Endodermal cell (in vitro differentiated cells): ENCODE measurements around the gene CD83. TPM values are rescaled to one million over a fixed set of nuclear protein-coding genes. Genes with fewer than 3 reads are reported as not detected.

Experiments
- DNase-seq: peaks from one replicate; pipeline ENCODE4 v3.0.0-alpha.2; 2017
- H3K27ac ChIP-seq: 2 replicates; pipeline ENCODE4 v1.5.1; 2013; ENCODE audit warnings: mild to moderate bottlenecking, low read depth, low read length, moderate library complexity
- H3K27me3 ChIP-seq: 2 replicates; pipeline ENCODE4 v1.6.1; 2013; ENCODE audit warnings: mild to moderate bottlenecking, low read length, moderate library complexity; ENCODE audit not compliant: insufficient read depth, control insufficient read depth, poor library complexity, severe bottlenecking
- H3K36me3 ChIP-seq: 2 replicates; pipeline ENCODE4 v1.7.0; 2013; ENCODE audit warnings: mild to moderate bottlenecking, low read length, moderate library complexity; ENCODE audit not compliant: control insufficient read depth, insufficient read depth
- H3K4me1 ChIP-seq: one replicate; pipeline ENCODE4 v1.7.0; 2013; ENCODE audit warnings: low read length; ENCODE audit not compliant: control insufficient read depth, insufficient read depth
- H3K4me3 ChIP-seq: 2 replicates; pipeline ENCODE4 v1.5.1; 2013; ENCODE audit warnings: mild to moderate bottlenecking, low read length, moderate library complexity
- H3K9ac ChIP-seq: 2 replicates; pipeline ENCODE4 v1.6.1; 2013; ENCODE audit warnings: mild to moderate bottlenecking, low read length, moderate library complexity; ENCODE audit not compliant: poor library complexity, severe bottlenecking; ENCODE audit errors: extremely low read depth
- H3K9me3 ChIP-seq: 2 replicates; pipeline ENCODE4 v1.6.1; 2013; ENCODE audit warnings: mild to moderate bottlenecking, low read length, moderate library complexity; ENCODE audit not compliant: control insufficient read depth
- H3K27ac Mint-ChIP-seq: 2 replicates; pipeline ENCODE4 v1.8.0; 2020; ENCODE audit warnings: mixed read lengths
- H3K27me3 Mint-ChIP-seq: 2 replicates; pipeline ENCODE4 v1.8.0; 2021; ENCODE audit warnings: mild to moderate bottlenecking, mixed read lengths; ENCODE audit not compliant: insufficient read depth
- H3K36me3 Mint-ChIP-seq: 2 replicates; pipeline ENCODE4 v1.8.0; 2020; ENCODE audit warnings: low read depth, mixed read lengths
- H3K4me1 Mint-ChIP-seq: 2 replicates; pipeline ENCODE4 v1.8.0; 2020; ENCODE audit warnings: mixed read lengths
- H3K4me3 Mint-ChIP-seq: 2 replicates; pipeline ENCODE4 v1.8.0; 2020; ENCODE audit warnings: mild to moderate bottlenecking, moderate library complexity, mixed read lengths
- H3K9me3 Mint-ChIP-seq: 2 replicates; pipeline ENCODE4 v1.8.0; 2020; ENCODE audit warnings: mild to moderate bottlenecking, mixed read lengths
- WGBS, 2 experiments: methylation state at CpG; one replicate each; pipeline versions ENCODE4 v1.1.5 to v1.1.7; 2013; ENCODE audit warnings: missing lambda C conversion rate in 2 of 2, mixed read lengths in 1 of 2; ENCODE audit not compliant: insufficient coverage in 1 of 2, insufficient read length in 1 of 2; 5-methylcytosine and 5-hydroxymethylcytosine counted together
- total RNA-seq, 2 donors: library from RNA; stranded (reverse); fragmentation: NEBNext Ultra II Directional in 1 of 2; extraction: Animal tissue kit (Norgen Biotek cat#: 25700) in 1 of 2; gene quantifications; 2 replicates in 1 of 2; 3 replicates in 1 of 2; pipeline ENCODE4 v1.2.1, GENCODE V29; 2021
- TF ChIP-seq, protein P1 (sequence below): fragments of 200-600 bp; sonication (generic); conservative IDR thresholded peaks from 2 replicates; pipeline ENCODE4 v1.5.0; 2021; ENCODE audit warnings: antibody characterized with exemption, mild to moderate bottlenecking

The CD83 gene
- total RNA-seq, 2 donors from 2014 or later = 2.8 to 7.0 TPM

DNA sequence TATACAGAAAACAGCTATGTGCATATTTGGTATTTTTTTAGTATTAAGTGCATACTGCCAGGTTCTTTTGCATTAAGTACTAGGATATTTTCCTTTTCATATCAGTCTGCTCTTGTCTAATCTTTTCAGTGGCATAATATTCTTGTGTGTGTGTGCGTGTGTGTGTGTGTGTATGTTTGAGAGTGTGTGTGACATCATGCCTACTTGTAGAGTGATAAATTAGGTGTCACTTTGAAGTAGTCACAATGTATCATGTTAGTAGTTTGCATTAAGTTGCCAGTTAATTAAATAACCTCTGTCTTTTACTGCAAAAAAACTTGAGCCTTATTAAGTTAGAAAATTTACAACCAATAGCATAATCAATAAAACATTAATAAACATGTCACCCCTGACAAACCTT is 65.3 kb downstream of the CD83 start:
- no peaks in the 10 kb centered on the region for H3K27me3 Mint-ChIP-seq
- Histone ChIP-seq H3K4me1 (peaks cover 3% of the 10 kb centered on the region), H3K9ac (no peak overlapping the region), H3K27ac (no peak overlapping the region), H3K4me3 (no peak overlapping the region), H3K27me3 (no peaks in the 10 kb centered on the region), H3K9me3 (peaks cover 6% of the 10 kb centered on the region), H3K36me3 (no peaks in the 10 kb centered on the region)
- no peaks in the 10 kb centered on the region for H3K36me3 Mint-ChIP-seq
- peaks cover 4% of the 10 kb centered on the region for H3K9me3 Mint-ChIP-seq
- TF ChIP-seq, protein P1, sequence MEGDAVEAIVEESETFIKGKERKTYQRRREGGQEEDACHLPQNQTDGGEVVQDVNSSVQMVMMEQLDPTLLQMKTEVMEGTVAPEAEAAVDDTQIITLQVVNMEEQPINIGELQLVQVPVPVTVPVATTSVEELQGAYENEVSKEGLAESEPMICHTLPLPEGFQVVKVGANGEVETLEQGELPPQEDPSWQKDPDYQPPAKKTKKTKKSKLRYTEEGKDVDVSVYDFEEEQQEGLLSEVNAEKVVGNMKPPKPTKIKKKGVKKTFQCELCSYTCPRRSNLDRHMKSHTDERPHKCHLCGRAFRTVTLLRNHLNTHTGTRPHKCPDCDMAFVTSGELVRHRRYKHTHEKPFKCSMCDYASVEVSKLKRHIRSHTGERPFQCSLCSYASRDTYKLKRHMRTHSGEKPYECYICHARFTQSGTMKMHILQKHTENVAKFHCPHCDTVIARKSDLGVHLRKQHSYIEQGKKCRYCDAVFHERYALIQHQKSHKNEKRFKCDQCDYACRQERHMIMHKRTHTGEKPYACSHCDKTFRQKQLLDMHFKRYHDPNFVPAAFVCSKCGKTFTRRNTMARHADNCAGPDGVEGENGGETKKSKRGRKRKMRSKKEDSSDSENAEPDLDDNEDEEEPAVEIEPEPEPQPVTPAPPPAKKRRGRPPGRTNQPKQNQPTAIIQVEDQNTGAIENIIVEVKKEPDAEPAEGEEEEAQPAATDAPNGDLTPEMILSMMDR = no peak
- H3K27ac Mint-ChIP-seq = no peak overlapping the region
- WGBS, 2 experiments = 35% methylated on average over 1 of the region's 1 CpG; no CpG with 5 or more reads in 1 of the 2 experiments
- H3K4me3 Mint-ChIP-seq = no peak overlapping the region
- no peak for DNase-seq
- peaks cover 6% of the 10 kb centered on the region for H3K4me1 Mint-ChIP-seq

Other genes with a start within 250 kb of the CD83 start
- gene RNF182, start 192.8 kb upstream of the CD83 start, total RNA-seq = 1 to 10 TPM; 4.1 to 5.2 TPM